HL-60/S4 treated with phorbol 12-myristate 13-acetate at 8.2 ng/mL for 4 days and 3 days (cell line): ENCODE measurements around the gene SPDYE17.
"Not testable (repeated sequence)": the region's sequence is repeated elsewhere in the genome, so short reads cannot be mapped to it uniquely, and the experiment has no call there.

Source experiments
- in situ Hi-C: fragments of 300-500 bp; cut with MboI; formaldehyde crosslinking; loops from 2 replicates; pipeline ENCODE4 v1.15.0; 2022; ENCODE audit warnings: low sequenced_read_pairs

SPDYE17 gene

GRCh38 chr7:76972391-76972790 is 59.8 kb downstream of the SPDYE17 start:
- in situ Hi-C loops: not testable (repeated sequence)
